Posterior cingulate gyrus (tissue), 11 donors: ENCODE measurements around the gene MAD1L1.

ENCODE experiments used
- DNase-seq, 10 donors: peaks; one replicate each; pipeline versions ENCODE4 v3.0.0 to v3.0.0-alpha.2; 2020 to 2021; ENCODE audit warnings: mixed read lengths in 3 of 10
- intact Hi-C: fragments of 100-400 bp; cut with DNase I; formaldehyde crosslinking; loops from one replicate; pipeline ENCODE4 v1.15.1; 2023

The MAD1L1 gene

DNA sequence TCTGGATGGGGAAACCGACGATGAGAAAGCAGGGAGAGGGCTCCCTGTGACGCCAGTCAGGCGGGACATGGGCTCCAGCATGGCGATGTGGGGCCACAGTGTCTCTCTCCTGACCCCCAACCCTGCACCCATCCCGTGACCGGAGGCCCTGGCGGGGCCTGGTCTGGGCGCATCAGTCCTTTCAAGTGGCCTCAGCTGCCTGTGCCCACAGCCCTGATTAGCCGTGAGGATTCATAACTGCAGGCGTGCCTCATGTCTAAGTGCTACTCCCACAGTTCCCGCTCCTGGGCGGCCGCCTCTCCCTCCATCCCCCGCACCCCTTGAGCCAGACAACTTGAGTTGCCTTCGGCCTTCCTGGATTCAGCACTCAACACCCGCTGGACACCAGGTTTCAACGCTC lies 321.9 kb downstream of the MAD1L1 start:
- intact Hi-C loops = no loop called here

GRCh38 chr7:1910081-1910685 lies 322.6 kb downstream of the MAD1L1 start:
- DNase-seq = peak in 1 of 10 donors; percentile 52
- intact Hi-C loops = no loop called here

More for the DNA sequence above, 321.9 kb downstream of the MAD1L1 start:
- DNase-seq = no peak

DNA sequence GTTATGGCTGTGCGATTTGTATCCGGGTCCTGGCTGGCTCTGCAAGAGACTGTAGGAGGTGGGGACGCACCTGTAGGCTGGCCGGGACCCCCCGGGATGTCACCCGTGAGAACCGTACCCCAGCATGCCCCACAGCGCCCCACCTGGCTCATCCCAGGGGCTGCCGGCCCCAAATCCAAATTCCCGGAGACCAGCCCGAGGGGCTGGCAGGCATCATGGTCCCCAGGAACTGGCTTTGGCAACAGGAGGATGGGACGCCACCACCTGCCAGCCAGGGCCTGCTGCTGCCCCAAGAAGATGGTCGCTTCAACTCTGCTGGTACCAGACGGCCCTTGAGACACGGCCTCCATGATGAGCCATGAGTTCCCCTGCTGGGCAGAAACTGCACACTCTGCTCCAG lies 323.3 kb downstream of the MAD1L1 start:
- peak in 1 of 10 donors; percentile 76 for DNase-seq
- intact Hi-C loops = no loop called here

GRCh38 chr7:1908823-1909420 lies 323.8 kb downstream of the MAD1L1 start:
- DNase-seq = peak in 1 of 10 donors; percentile 83
- intact Hi-C loops = no loop called here

DNA sequence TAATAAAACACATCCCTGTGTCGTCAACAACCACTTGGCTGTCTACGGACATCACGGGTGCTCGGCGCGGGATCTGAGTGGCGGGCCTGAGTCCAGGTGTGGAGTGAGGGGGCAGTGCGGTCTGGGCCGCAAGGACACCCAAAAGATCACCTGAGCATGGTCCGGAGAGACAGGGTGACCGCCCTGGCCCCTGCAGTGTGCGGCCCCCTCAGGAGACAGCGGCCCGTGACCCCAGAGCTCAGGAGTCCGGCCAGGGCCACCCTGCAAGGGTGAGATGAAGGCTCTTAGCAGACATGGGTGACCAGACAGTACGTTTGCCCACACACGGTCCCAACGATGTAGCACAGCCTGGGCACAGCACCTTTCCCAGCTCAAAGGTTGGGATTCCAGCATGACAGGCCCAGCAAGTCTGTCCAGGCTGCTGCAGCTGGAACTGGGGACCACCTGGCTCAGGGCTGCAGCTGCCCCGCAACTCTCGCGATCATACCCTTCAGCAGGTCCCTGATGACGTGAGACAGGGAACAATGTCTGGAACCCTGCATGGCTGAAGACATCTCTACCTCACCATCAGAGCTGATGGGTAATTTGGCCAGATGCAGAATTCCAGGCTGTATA lies 324.9 kb downstream of the MAD1L1 start:
- peak in 1 of 10 donors; percentile 64 for DNase-seq
- intact Hi-C loops = no loop called here

DNA sequence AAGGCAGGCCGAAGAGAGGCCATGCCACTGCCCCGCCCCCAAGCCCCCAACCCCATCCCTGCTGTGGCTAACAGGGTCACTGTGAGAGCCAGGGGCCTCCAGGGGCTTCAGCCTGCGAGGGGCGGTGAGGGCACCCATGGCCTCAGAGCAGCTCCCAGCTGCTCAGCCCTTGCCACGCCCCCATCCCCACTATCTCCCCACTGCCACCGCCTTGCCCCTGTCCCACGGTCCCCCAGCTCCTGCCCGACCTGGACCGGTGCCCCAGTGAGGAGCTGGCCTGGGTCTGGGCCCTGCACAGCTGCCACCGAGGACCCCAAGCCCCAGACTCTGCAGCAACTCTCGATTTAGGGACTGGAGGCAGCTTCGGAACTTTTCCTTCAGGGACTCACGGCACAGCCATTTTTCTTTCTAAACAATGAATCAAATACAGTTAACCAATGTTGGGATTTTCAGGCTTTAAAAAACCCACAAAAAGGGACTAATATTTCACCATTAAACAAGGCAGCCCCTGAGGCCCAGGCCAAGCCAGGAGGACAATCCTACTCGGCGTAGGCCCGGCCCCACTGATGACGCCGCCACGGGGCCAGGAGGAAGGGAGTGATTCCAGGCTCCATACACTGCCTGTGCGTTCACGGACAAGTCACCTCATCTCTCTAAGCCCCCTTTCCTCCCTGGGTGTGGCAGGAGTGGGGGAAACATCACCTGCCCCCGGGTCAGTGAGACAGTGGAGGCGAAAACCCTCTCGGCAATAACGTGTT lies 325.6 kb downstream of the MAD1L1 start:
- intact Hi-C loops = no loop called here
- DNase-seq = peak in 1 of 10 donors; percentile 81

GRCh38 chr7:1906087-1906830 lies 326.5 kb downstream of the MAD1L1 start:
- DNase-seq = peak in 2 of 10 donors; percentile 63 to 75
- intact Hi-C loops = no loop called here

DNA sequence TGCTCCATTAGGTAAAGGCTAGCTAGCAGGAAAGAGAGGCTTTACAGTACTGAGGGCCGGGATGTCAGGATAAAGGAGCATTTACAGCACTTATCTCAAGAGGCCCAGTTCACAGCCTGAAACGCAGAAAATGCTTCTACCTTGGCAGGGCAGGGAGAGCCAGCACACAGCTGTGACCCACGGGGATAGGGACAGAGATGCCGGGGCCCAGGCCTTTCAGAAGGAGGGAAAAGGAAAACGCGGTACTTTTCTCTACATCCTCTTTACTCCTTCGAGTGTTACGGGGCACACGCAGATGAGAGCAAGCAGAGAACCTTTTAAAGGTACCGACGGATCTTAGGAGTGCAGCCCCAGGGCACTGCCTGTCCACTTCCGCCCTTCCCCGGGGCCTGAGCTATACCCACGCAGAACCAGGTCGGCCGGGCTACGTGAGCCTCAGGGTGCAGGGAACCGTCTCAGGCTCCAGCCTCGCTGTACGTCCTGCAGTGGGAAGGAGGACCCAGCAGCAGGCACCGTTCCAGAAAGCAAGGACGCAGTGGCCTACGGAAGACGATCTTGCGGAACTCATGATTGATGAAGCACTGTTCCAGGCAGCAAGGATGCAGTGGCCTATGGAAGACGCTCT lies 330.4 kb downstream of the MAD1L1 start:
- intact Hi-C loops = no loop called here
- peak in 4 of 10 donors; percentile 2 to 57 (median 28) for DNase-seq

DNA sequence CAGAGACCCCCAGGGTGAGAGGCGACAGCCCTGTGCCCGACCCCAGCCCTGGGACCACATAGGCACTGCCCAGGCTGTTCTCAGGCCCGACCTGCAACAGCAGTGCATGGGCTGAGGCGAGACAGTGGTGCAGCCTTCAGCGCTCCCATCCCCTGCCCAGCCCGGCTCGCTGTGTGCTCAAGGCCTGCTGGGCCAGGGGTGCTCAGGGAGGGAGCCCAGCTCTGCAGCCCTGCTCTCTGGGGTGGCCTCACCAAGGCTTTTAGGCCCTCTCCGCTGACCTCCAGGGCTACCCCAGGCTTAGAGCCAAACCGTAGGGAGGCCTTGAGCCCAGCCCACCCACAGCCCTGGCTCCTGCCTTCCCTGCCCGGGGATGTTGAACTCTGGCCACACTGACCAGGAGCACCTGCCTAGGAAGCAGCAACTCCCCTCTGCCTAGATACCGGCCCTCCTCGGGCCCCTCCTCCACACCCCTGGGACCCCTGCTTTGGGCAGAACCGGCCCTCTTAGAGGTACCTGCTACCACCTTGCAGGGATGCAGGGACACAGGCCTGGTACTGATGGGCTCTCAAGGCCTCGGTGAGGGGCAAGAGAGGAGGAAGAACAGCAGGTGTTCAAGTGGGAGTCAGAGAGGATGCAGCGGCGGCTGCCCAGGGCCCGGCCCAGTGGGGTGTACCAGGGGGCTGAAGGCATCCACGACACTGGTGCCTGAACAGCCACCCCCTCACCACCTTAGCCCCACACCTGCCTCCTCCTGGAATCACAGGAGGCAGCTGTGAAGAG lies 331.1 kb downstream of the MAD1L1 start:
- DNase-seq = peak in 4 of 10 donors; percentile 9 to 82 (median 63)

GRCh38 chr7:1900847-1901246 lies 331.9 kb downstream of the MAD1L1 start:
- intact Hi-C loops = no loop called here
- DNase-seq = peak in 3 of 10 donors; percentile 46 to 70 (median 66)

More for the DNA sequence above, 331.1 kb downstream of the MAD1L1 start:
- intact Hi-C loops = no loop called here

DNA sequence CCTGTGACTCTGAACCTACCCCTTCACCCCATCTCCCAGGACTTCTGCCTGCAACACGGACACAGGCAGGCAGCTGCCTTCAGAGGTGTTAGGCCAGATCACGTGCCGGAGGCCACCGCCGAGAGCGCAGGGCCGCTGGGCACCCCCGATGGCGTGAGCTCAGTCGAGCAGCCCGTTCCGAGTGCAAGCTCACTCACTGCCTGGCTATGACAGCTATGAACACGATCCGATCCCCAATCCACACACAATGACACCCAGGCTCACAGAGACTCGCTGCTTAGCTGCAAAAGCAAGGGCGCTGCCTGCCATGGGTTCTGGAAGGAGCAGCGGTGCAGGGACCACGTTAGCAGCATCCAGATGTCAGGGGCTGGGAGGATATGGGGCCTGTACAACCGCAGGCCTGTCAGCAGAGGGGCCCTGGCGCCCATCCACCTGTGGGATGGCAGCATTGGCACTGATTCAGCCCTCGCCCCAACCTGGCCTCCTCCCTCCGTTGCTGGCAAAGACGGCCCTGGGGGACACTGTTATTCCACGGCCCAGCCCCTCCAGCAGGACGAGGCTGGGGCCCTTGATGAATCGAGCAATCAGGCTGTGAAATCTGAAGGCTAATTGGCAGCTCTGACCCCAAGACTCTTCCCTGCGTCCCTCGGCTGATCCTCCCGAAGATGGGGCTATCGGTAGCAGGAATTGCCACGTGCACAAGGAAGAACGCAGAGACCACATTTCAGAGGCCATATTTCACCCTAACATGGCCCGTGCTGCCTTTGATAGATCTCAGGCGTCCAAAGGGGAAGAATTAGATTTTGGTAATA lies 332.6 kb downstream of the MAD1L1 start:
- intact Hi-C loops = no loop called here
- DNase-seq = peak in 3 of 10 donors; percentile 40 to 72 (median 52)

DNA sequence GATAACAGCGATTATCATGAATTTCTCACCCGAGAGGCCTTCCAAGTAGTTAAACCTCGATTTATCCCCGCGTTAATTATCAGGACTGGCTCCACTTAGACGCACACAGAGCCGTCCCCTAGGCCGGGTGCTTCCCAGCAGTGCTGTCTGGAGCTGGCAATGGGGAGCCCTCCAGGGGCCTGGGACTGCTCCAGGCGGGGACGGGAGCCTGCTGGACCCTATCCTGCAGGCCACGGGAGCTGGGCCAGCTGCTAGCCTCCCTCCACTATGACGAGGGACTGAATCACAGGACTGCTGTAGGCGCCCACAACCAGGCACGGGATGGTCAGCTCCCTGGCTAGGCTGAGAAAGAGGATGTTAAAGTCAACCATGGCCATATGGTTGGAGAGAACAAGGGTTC lies 333.5 kb downstream of the MAD1L1 start:
- peak in 6 of 10 donors; percentile 28 to 90 (median 68) for DNase-seq
- intact Hi-C loops = no loop called here

DNA sequence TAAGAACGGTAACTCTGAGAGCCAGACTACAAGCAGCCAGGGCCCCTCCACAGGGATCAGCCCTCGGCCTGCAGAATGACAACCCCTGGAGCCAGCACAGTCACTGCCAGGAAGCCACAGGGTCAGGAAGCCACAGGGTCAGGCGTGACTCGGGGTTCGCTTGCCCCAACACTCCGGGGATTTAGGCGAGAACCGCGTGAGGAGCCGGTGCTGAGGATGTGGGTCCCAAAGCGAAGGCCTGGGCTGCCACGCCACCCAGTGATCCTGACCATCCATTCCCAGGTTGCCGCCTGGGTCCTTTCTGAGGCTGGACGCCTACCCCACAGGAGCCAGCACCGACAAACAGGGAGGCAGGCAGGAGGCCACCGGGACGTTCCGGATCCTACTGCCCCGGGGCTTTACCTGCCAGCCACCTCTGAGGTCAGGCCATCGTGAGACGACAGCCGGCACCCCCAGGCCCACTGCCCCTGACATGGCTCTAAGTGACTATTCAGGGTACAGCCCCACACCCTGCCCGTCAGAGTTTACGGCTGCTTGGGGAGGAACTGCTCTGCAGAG lies 334.0 kb downstream of the MAD1L1 start:
- peak in 2 of 10 donors; percentile 78 for DNase-seq
- intact Hi-C loops = no loop called here

- DNase-seq = peak in 2 of 10 donors; percentile 80 to 84
- intact Hi-C loops = no loop called here
Observed at GRCh38 chr7:1897861-1898627, 334.7 kb downstream of the MAD1L1 start.

- intact Hi-C loops = no loop called here
Observed at GRCh38 chr7:1897076-1897860, 335.5 kb downstream of the MAD1L1 start.

More at GRCh38 chr7:1897076-1897860, 335.5 kb downstream of the MAD1L1 start:
- peak in 2 of 10 donors; percentile 46 to 74 for DNase-seq
